Mesothelial cell of epicardium (in vitro differentiated cells): Measurements from ENCODE around the gene SLC9A7. TPM values are rescaled to one million over a fixed set of nuclear protein-coding genes. Genes with fewer than 3 reads are reported as not detected.

Source experiments
- DNase-seq, 2 experiments: peaks; one replicate each; pipeline ENCODE4 v3.0.0; 2021; ENCODE audit warnings: low spot score in 2 of 2; ENCODE audit not compliant: unreplicated experiment in 2 of 2
- H3K27ac Mint-ChIP-seq: 2 replicates; pipeline ENCODE4 v1.8.0; 2021; ENCODE audit warnings: mixed read lengths
- H3K27me3 Mint-ChIP-seq: 2 replicates; pipeline ENCODE4 v1.8.0; 2021; ENCODE audit warnings: low read depth, mixed read lengths
- H3K36me3 Mint-ChIP-seq: 2 replicates; pipeline ENCODE4 v1.8.0; 2021; ENCODE audit warnings: mixed read lengths
- H3K4me1 Mint-ChIP-seq: 2 replicates; pipeline ENCODE4 v1.8.0; 2021; ENCODE audit warnings: mixed read lengths
- H3K4me3 Mint-ChIP-seq: 2 replicates; pipeline ENCODE4 v1.8.0; 2021; ENCODE audit warnings: mild to moderate bottlenecking, moderate library complexity, mixed read lengths
- H3K9me3 Mint-ChIP-seq: 2 replicates; pipeline ENCODE4 v1.8.0; 2021; ENCODE audit warnings: mixed read lengths
- CTCF ChIP-seq: fragments of 200-600 bp; sonication (generic); IDR thresholded peaks from one replicate; pipeline ENCODE4 v1.5.0; 2021; ENCODE audit warnings: antibody characterized with exemption; ENCODE audit not compliant: unreplicated experiment
- total RNA-seq: library from RNA; stranded (reverse); gene quantifications from 3 replicates; pipeline ENCODE4 v1.2.1, GENCODE V29; 2021

The SLC9A7 gene
- total RNA-seq, 1 donor from 2014 or later, result 14.1 TPM

- DNase-seq, result no peak
- H3K27ac Mint-ChIP-seq, result no peak overlapping the region
- no peaks in the 10 kb centered on the region for H3K4me1 Mint-ChIP-seq
- peaks cover 3% of the 10 kb centered on the region for H3K36me3 Mint-ChIP-seq
- H3K27me3 Mint-ChIP-seq, result no peaks in the 10 kb centered on the region
- no peak overlapping the region for H3K4me3 Mint-ChIP-seq
- TF ChIP-seq CTCF, result no peak
- peaks cover 8% of the 10 kb centered on the region for H3K9me3 Mint-ChIP-seq
These were observed 148.8 kb downstream of the SLC9A7 start for GRCh38 chrX:46610070-46610658.

- no peak for DNase-seq
- no peaks in the 10 kb centered on the region for H3K4me1 Mint-ChIP-seq
- no peak overlapping the region for H3K4me3 Mint-ChIP-seq
- H3K27me3 Mint-ChIP-seq, result no peaks in the 10 kb centered on the region
- TF ChIP-seq CTCF, result no peak
- H3K27ac Mint-ChIP-seq, result no peak overlapping the region
- H3K9me3 Mint-ChIP-seq, result peaks cover 17% of the 10 kb centered on the region
- peaks cover 1% of the 10 kb centered on the region for H3K36me3 Mint-ChIP-seq
These were observed 151.0 kb downstream of the SLC9A7 start for GRCh38 chrX:46607916-46608315.

- Mint-ChIP-seq H3K9me3 (peaks cover 26% of the 10 kb centered on the region), H3K27me3 (no peaks in the 10 kb centered on the region), H3K4me3 (no peak overlapping the region)
These were observed 156.3 kb downstream of the SLC9A7 start for GRCh38 chrX:46602468-46603102.

GRCh38 chrX:46601283-46601682 lies 157.6 kb downstream of the SLC9A7 start:
- peaks cover 1% of the 10 kb centered on the region for H3K36me3 Mint-ChIP-seq
- no peak for DNase-seq
- TF ChIP-seq CTCF, result no peak
- no peaks in the 10 kb centered on the region for H3K4me1 Mint-ChIP-seq
- H3K27me3 Mint-ChIP-seq, result no peaks in the 10 kb centered on the region
- no peak overlapping the region for H3K27ac Mint-ChIP-seq
- H3K4me3 Mint-ChIP-seq, result no peak overlapping the region
- peaks cover 26% of the 10 kb centered on the region for H3K9me3 Mint-ChIP-seq

More at GRCh38 chrX:46602468-46603102, 156.3 kb downstream of the SLC9A7 start:
- Mint-ChIP-seq H3K36me3 (peaks cover 1% of the 10 kb centered on the region), H3K4me1 (no peaks in the 10 kb centered on the region), H3K27ac (no peak overlapping the region)
- no peak for DNase-seq
- no peak for TF ChIP-seq CTCF

- H3K27ac Mint-ChIP-seq, result no peak overlapping the region
- H3K4me1 Mint-ChIP-seq, result no peaks in the 10 kb centered on the region
- H3K36me3 Mint-ChIP-seq, result peaks cover under 1% of the 10 kb centered on the region
- H3K4me3 Mint-ChIP-seq, result no peak overlapping the region
- peaks cover 33% of the 10 kb centered on the region for H3K9me3 Mint-ChIP-seq
- DNase-seq, result no peak
- no peaks in the 10 kb centered on the region for H3K27me3 Mint-ChIP-seq
- no peak for TF ChIP-seq CTCF
These were observed 159.8 kb downstream of the SLC9A7 start for GRCh38 chrX:46599051-46599560.
